HepG2 (cell line): ENCODE data around the gene PLIN5. TPM values are rescaled to one million over a fixed set of nuclear protein-coding genes. Genes with fewer than 3 reads are reported as not detected.
A peak's percentile ranks its signal among the peaks of the same experiment; 100 is the strongest.

Experiments used
- CHD4 ChIP-seq: fragments of 200-600 bp; sonication (generic); IDR thresholded peaks from 2 replicates; pipeline ENCODE4 v1.7.0; 2017; ENCODE audit warnings: mild to moderate bottlenecking, low read length, borderline replicate concordance
- ERF ChIP-seq: IDR thresholded peaks from 2 replicates; pipeline ENCODE4 v1.6.1; 2018; ENCODE audit warnings: missing biosample characterization, missing genetic modification reagents
- MED1 ChIP-seq: sonication (generic); formaldehyde crosslinking; IDR thresholded peaks from 2 replicates; pipeline ENCODE4 v1.4.0; 2020; ENCODE audit warnings: missing genetic modification reagents
- NONO ChIP-seq, 2 experiments: fragments of 450-650 bp in 1 of 2; sonication (generic) in 1 of 2; formaldehyde crosslinking in 1 of 2; IDR thresholded peaks in 1 of 2; conservative IDR thresholded peaks in 1 of 2; 2 replicates each; pipeline versions ENCODE4 v1.6.1 to v1.8.0; 2017 to 2022; ENCODE audit warnings: mild to moderate bottlenecking in 1 of 2, missing genetic modification reagents in 1 of 2, moderate library complexity in 1 of 2
- SALL1 ChIP-seq: sonication (generic); formaldehyde crosslinking; IDR thresholded peaks from 2 replicates; pipeline ENCODE4 v1.8.0; 2022; ENCODE audit warnings: mild to moderate bottlenecking, missing genetic modification reagents
- ZC3H4 ChIP-seq: sonication (generic); formaldehyde crosslinking; IDR thresholded peaks from 2 replicates; pipeline ENCODE4 v1.4.0; 2020; ENCODE audit warnings: missing genetic modification reagents, borderline replicate concordance
- ZMYM4 ChIP-seq: sonication (generic); formaldehyde crosslinking; IDR thresholded peaks from 2 replicates; pipeline ENCODE4 v1.8.1; 2023; ENCODE audit warnings: mild to moderate bottlenecking, missing genetic modification reagents
- ZNF766 ChIP-seq: sonication (generic); formaldehyde crosslinking; IDR thresholded peaks from 2 replicates; pipeline ENCODE4 v1.5.0; 2020; ENCODE audit warnings: missing genetic modification reagents, borderline replicate concordance
- polyA plus RNA-seq, 8 experiments: library from polyadenylated mRNA; depleted of rRNA in 3 of 8; stranded (reverse) in 7 of 8; unstranded in 1 of 8; fragments of >200 nt; fragmentation: Illumina TruSeq in 4 of 8; extraction: Trizol in 4 of 8; gene quantifications; 2 replicates each; pipeline versions ENCODE4 v1.2.1 to v1.2.3, GENCODE V29; 2011 to 2016; ENCODE audit warnings: low read depth in 4 of 8, missing spikeins in 1 of 8, mixed read lengths in 1 of 8; ENCODE audit not compliant: insufficient read depth in 1 of 8
- total RNA-seq, 5 experiments: library from RNA; depleted of rRNA; stranded (reverse); fragments of >200 nt; fragmentation: Illumina TruSeq; extraction: Trizol; gene quantifications; 2 replicates each; pipeline ENCODE4 v1.2.3, GENCODE V29; 2016; ENCODE audit warnings: low read depth in 1 of 5
- TF ChIP-seq, protein P1 (sequence below), 2 experiments: sonication (generic) in 1 of 2; formaldehyde crosslinking in 1 of 2; IDR thresholded peaks; 2 replicates each; pipeline versions ENCODE4 v1.4.0 to v1.6.1; 2016 to 2020; ENCODE audit warnings: borderline replicate concordance in 1 of 2, low read depth in 1 of 2, mild to moderate bottlenecking in 1 of 2, missing genetic modification reagents in 1 of 2
- TF ChIP-seq, protein P2 (sequence below): sonication (generic); formaldehyde crosslinking; IDR thresholded peaks from 2 replicates; pipeline ENCODE4 v1.4.0; 2020; ENCODE audit warnings: missing genetic modification reagents, borderline replicate concordance
- TF ChIP-seq, protein P3 (sequence below): IDR thresholded peaks from 2 replicates; pipeline ENCODE4 v1.6.1; 2018; ENCODE audit warnings: missing genetic modification reagents, mild to moderate bottlenecking, missing compliant biosample characterization
- TF ChIP-seq, protein P4 (sequence below): sonication (generic); formaldehyde crosslinking; IDR thresholded peaks from 2 replicates; pipeline ENCODE4 v1.5.1; 2020; ENCODE audit warnings: missing genetic modification reagents, mild to moderate bottlenecking, borderline replicate concordance

Gene PLIN5
- total and polyA plus RNA-seq, 2 of the 13 experiments (the other 11 are each of a cell fraction or from before 2014, with no cell fraction given) = 1.8 to 4.8 TPM

DNA sequence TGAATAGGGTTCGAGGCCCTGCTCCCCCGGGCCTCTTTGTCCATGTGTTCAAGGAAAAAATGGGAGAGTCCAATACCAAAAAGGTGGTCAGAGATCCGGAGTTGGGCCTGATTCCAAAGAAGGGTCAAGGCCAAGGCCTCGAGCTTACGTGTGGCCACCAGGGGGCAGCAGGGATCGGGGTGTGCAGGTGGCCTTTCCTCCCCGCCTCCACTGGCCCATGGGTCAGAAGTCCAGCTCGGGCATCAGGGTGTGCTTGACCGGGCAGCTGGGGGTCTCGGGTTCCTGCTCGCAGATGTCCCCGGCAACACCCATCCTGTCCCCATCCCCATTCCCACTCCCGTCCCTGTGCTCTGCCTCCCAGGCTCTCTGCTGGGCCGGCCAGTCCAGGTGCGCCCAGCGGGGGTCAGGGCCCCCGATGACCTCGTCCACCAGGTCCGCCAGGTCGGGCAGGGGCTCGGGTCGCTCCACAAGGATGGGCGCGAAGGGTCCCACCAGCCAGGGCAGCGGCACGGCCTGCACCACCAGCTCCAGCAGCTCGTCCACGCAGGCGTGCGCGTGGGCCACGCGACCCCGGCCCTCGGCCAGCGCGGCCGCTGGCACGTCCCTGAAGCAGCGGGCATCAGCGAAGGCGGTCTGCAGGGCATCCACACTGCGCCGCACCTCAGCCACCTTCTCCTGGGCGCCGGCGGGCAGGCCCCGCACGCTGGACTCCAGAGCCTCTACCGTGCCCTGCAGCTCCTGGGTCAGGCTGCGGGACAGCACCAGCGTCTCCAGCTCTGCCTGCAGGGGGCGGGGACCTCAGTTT, 11.5 kb downstream of the PLIN5 start (continued):
- TF ChIP-seq ERF (CRISPR knock-in tag) (peak; percentile 43; the same call in 1 of the 2 replicates), ZMYM4 (CRISPR knock-in tag) (peak; percentile 28; the same call in 1 of the 2 replicates), ZC3H4 (CRISPR knock-in tag) (no peak), SALL1 (CRISPR knock-in tag) (peak; percentile 70), MED1 (CRISPR knock-in tag) (peak; percentile 70), CHD4 (no peak), ZNF766 (CRISPR knock-in tag) (no peak), NONO (IDR thresholded peaks at IDR 0.05) (no peak), NONO (CRISPR knock-in tag; conservative IDR thresholded peaks at IDR 0.05) (peak; percentile 61; the same call in 1 of the 2 replicates)
- TF ChIP-seq, protein P1, sequence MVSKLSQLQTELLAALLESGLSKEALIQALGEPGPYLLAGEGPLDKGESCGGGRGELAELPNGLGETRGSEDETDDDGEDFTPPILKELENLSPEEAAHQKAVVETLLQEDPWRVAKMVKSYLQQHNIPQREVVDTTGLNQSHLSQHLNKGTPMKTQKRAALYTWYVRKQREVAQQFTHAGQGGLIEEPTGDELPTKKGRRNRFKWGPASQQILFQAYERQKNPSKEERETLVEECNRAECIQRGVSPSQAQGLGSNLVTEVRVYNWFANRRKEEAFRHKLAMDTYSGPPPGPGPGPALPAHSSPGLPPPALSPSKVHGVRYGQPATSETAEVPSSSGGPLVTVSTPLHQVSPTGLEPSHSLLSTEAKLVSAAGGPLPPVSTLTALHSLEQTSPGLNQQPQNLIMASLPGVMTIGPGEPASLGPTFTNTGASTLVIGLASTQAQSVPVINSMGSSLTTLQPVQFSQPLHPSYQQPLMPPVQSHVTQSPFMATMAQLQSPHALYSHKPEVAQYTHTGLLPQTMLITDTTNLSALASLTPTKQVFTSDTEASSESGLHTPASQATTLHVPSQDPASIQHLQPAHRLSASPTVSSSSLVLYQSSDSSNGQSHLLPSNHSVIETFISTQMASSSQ (IDR thresholded peaks at IDR 0.05; ENCODE audit: low read depth) = no peak
- TF ChIP-seq, protein P1 (CRISPR knock-in tag; IDR thresholded peaks at IDR 0.05; ENCODE audit: borderline replicate concordance) = no peak
- TF ChIP-seq, protein P2, sequence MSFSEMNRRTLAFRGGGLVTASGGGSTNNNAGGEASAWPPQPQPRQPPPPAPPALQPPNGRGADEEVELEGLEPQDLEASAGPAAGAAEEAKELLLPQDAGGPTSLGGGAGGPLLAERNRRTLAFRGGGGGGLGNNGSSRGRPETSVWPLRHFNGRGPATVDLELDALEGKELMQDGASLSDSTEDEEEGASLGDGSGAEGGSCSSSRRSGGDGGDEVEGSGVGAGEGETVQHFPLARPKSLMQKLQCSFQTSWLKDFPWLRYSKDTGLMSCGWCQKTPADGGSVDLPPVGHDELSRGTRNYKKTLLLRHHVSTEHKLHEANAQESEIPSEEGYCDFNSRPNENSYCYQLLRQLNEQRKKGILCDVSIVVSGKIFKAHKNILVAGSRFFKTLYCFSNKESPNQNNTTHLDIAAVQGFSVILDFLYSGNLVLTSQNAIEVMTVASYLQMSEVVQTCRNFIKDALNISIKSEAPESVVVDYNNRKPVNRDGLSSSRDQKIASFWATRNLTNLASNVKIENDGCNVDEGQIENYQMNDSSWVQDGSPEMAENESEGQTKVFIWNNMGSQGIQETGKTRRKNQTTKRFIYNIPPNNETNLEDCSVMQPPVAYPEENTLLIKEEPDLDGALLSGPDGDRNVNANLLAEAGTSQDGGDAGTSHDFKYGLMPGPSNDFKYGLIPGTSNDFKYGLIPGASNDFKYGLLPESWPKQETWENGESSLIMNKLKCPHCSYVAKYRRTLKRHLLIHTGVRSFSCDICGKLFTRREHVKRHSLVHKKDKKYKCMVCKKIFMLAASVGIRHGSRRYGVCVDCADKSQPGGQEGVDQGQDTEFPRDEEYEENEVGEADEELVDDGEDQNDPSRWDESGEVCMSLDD (CRISPR knock-in tag) = 0 out of 2 replicates have a peak, but pooled peaks have one; percentile 45
- TF ChIP-seq, protein P3, sequence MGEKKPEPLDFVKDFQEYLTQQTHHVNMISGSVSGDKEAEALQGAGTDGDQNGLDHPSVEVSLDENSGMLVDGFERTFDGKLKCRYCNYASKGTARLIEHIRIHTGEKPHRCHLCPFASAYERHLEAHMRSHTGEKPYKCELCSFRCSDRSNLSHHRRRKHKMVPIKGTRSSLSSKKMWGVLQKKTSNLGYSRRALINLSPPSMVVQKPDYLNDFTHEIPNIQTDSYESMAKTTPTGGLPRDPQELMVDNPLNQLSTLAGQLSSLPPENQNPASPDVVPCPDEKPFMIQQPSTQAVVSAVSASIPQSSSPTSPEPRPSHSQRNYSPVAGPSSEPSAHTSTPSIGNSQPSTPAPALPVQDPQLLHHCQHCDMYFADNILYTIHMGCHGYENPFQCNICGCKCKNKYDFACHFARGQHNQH = peak; percentile 17; the same call in 1 of the 2 replicates
- TF ChIP-seq, protein P4, sequence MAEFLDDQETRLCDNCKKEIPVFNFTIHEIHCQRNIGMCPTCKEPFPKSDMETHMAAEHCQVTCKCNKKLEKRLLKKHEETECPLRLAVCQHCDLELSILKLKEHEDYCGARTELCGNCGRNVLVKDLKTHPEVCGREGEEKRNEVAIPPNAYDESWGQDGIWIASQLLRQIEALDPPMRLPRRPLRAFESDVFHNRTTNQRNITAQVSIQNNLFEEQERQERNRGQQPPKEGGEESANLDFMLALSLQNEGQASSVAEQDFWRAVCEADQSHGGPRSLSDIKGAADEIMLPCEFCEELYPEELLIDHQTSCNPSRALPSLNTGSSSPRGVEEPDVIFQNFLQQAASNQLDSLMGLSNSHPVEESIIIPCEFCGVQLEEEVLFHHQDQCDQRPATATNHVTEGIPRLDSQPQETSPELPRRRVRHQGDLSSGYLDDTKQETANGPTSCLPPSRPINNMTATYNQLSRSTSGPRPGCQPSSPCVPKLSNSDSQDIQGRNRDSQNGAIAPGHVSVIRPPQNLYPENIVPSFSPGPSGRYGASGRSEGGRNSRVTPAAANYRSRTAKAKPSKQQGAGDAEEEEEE (CRISPR knock-in tag) = 0 out of 2 replicates have a peak, but pooled peaks have one; percentile 71
